Keratinocyte (primary cell): ENCODE measurements around the gene KCNH1. TPM values are rescaled to one million over a fixed set of nuclear protein-coding genes. Genes with fewer than 3 reads are reported as not detected.

ENCODE experiments used
- DNase-seq: peaks from one replicate; pipeline ENCODE4 v3.0.0-alpha.2; 2011; ENCODE audit warnings: low read depth, missing footprints, low spot score
- FAIRE-seq: peaks from 2 replicates; lab custom pipeline; 2011; peaks lifted over from hg19 to GRCh38; lab: Jason Lieb, UNC
- H2AFZ ChIP-seq: 2 replicates; pipeline ENCODE4 v1.6.0; 2012; ENCODE audit warnings: low read length, control low read depth, inconsistent platforms; ENCODE audit not compliant: control insufficient read depth
- H3K27ac ChIP-seq: 2 replicates; pipeline ENCODE4 v1.5.1; 2011; ENCODE audit warnings: low read length; ENCODE audit not compliant: control insufficient read depth, insufficient read depth
- H3K27me3 ChIP-seq: 3 replicates; pipeline ENCODE4 v1.6.0; 2011; ENCODE audit warnings: low read length; ENCODE audit not compliant: control insufficient read depth, insufficient read depth; ENCODE audit errors: extremely low read depth
- H3K36me3 ChIP-seq, 2 experiments: 2 replicates in 1 of 2; 3 replicates in 1 of 2; pipeline ENCODE4 v1.5.1; 2011; ENCODE audit warnings: low read length in 2 of 2, mild to moderate bottlenecking in 1 of 2; ENCODE audit not compliant: control insufficient read depth in 2 of 2, insufficient read depth in 2 of 2; ENCODE audit errors: extremely low read depth in 1 of 2
- H3K4me1 ChIP-seq: 3 replicates; pipeline ENCODE4 v1.5.1; 2011; ENCODE audit warnings: low read length; ENCODE audit not compliant: control insufficient read depth, insufficient read depth; ENCODE audit errors: extremely low read depth
- H3K4me2 ChIP-seq: 3 replicates; pipeline ENCODE4 v1.6.0; 2011; ENCODE audit warnings: low read depth, low read length; ENCODE audit not compliant: control insufficient read depth, insufficient read depth; ENCODE audit errors: extremely low read depth
- H3K4me3 ChIP-seq, 3 experiments: fragments of 200-600 bp in 1 of 3; sonication (generic) in 1 of 3; 2 replicates in 2 of 3; 3 replicates in 1 of 3; pipeline ENCODE4 v1.5.1; 2011 to 2016; ENCODE audit warnings: low read length in 3 of 3, mild to moderate bottlenecking in 3 of 3, control low read depth in 2 of 3, inconsistent platforms in 1 of 3, low read depth in 1 of 3, mixed read lengths in 1 of 3, mixed run types in 1 of 3, moderate library complexity in 1 of 3; ENCODE audit not compliant: control insufficient read depth in 2 of 3, insufficient read depth in 2 of 3; ENCODE audit errors: extremely low read depth in 1 of 3
- H3K79me2 ChIP-seq: 2 replicates; pipeline ENCODE4 v1.6.0; 2012; ENCODE audit warnings: low read length; ENCODE audit not compliant: control insufficient read depth, insufficient read depth
- H3K9ac ChIP-seq: 3 replicates; pipeline ENCODE4 v1.6.0; 2011; ENCODE audit warnings: low read length; ENCODE audit not compliant: control insufficient read depth, insufficient read depth; ENCODE audit errors: extremely low read depth
- H3K9me1 ChIP-seq: 3 replicates; pipeline ENCODE4 v1.6.0; 2011; ENCODE audit warnings: low read length; ENCODE audit not compliant: control insufficient read depth, insufficient read depth; ENCODE audit errors: extremely low read depth
- H3K9me3 ChIP-seq: 2 replicates; pipeline ENCODE4 v1.5.1; 2012; ENCODE audit warnings: low read depth, low read length; ENCODE audit not compliant: control insufficient read depth
- H4K20me1 ChIP-seq: 3 replicates; pipeline ENCODE4 v1.6.0; 2011; ENCODE audit warnings: low read length; ENCODE audit not compliant: control insufficient read depth, insufficient read depth; ENCODE audit errors: extremely low read depth
- CTCF ChIP-seq, 3 experiments: IDR thresholded peaks in 1 of 3; conservative IDR thresholded peaks in 1 of 3; optimal IDR thresholded peaks in 1 of 3; 2 replicates in 2 of 3; 3 replicates in 1 of 3; pipeline versions ENCODE3 to v1.5.1; 2011; ENCODE audit warnings: low read length in 3 of 3, mild to moderate bottlenecking in 3 of 3, moderate library complexity in 2 of 3, control low read depth in 1 of 3, inconsistent platforms in 1 of 3; ENCODE audit not compliant: insufficient read depth in 2 of 3; ENCODE audit errors: extremely low read depth in 1 of 3
- EZH2 ChIP-seq: IDR thresholded peaks from one replicate; pipeline ENCODE4 v1.6.1; 2012; ENCODE audit warnings: inconsistent platforms, mild to moderate bottlenecking, low read length, moderate library complexity
- dilution Hi-C: fragments of 300-500 bp; cut with MboI; formaldehyde crosslinking; loops from one replicate; pipeline ENCODE4 v1.7.0; 2020; ENCODE audit warnings: low sequenced_read_pairs; ENCODE audit not compliant: extremely low pct_ligation_motif_present
- polyA plus RNA-seq, 5 experiments: library from polyadenylated mRNA; depleted of rRNA in 3 of 5; stranded (reverse) in 3 of 5; stranded (forward) in 1 of 5; unstranded in 1 of 5; fragments of >200 nt; gene quantifications; 1 replicate in 1 of 5; 2 replicates in 3 of 5; 3 replicates in 1 of 5; pipeline versions ENCODE4 v1.2.1 to v1.2.3, GENCODE V29; 2011 to 2012; ENCODE audit warnings: missing spikeins in 2 of 5, low read depth in 1 of 5, low replicate concordance in 1 of 5

The KCNH1 gene
- polyA plus RNA-seq, 1 donor (not counting 4 experiments of a cell fraction or from before 2014, with no cell fraction given), result not detected

GRCh38 chr1:211148366-211148765, 14.4 kb upstream of the KCNH1 start:
- dilution Hi-C loops, result loop anchor here (25.0 kb wide), 1 partner anchor 736 kb away; no protein-coding TSS in a partner anchor

GRCh38 chr1:211145944-211146343, 12.0 kb upstream of the KCNH1 start:
- no peak for TF ChIP-seq EZH2
- no peak for DNase-seq
- Histone ChIP-seq H3K9ac (no peak overlapping the region), H3K27ac (no peak overlapping the region), H2AFZ (no peak overlapping the region), H3K4me2 (no peak overlapping the region), H3K79me2 (no peaks in the 10 kb centered on the region), H3K9me1 (no peaks in the 10 kb centered on the region), H3K9me3 (no peaks in the 10 kb centered on the region), H4K20me1 (no peaks in the 10 kb centered on the region), H3K4me1 (no peaks in the 10 kb centered on the region), H3K4me3 (no peak overlapping the region), H3K36me3 (no peaks in the 10 kb centered on the region), H3K27me3 (no peaks in the 10 kb centered on the region)
- no peak for FAIRE-seq
- dilution Hi-C loops, result loop anchor here (25.0 kb wide), 1 partner anchor 734 kb away; no protein-coding TSS in a partner anchor

More at GRCh38 chr1:211148366-211148765, 14.4 kb upstream of the KCNH1 start:
- no peak overlapping the region for H3K9ac ChIP-seq
- no peaks in the 10 kb centered on the region for H3K4me1 ChIP-seq
- H2AFZ ChIP-seq, result no peak overlapping the region
- H3K27me3 ChIP-seq, result no peaks in the 10 kb centered on the region
- H4K20me1 ChIP-seq, result no peaks in the 10 kb centered on the region
- H3K79me2 ChIP-seq, result no peaks in the 10 kb centered on the region
- H3K4me2 ChIP-seq, result no peak overlapping the region
- no peaks in the 10 kb centered on the region for H3K9me1 ChIP-seq
- H3K4me3 ChIP-seq, result no peak overlapping the region
- no peak overlapping the region for H3K27ac ChIP-seq
- no peak for FAIRE-seq
- H3K36me3 ChIP-seq, result no peaks in the 10 kb centered on the region
- no peak for DNase-seq
- no peaks in the 10 kb centered on the region for H3K9me3 ChIP-seq
- no peak for TF ChIP-seq EZH2
- no peak for TF ChIP-seq CTCF (optimal IDR thresholded peaks at IDR 0.05 in 1 of 3, IDR thresholded peaks at IDR 0.05 in 1 of 3, conservative IDR thresholded peaks at IDR 0.05 in 1 of 3; ENCODE audit: extremely low read depth in 1 of 3, insufficient read depth in 2 of 3, low read length in 3 of 3)
